Dedifferentiated amniotic fluid mesenchymal stem cell (primary cell): ENCODE measurements around the gene RPS6KA3.
"Not testable (repeated sequence)": the region's sequence is repeated elsewhere in the genome, so short reads cannot be mapped to it uniquely, and the experiment has no call there.

Experiments used
- DNase-seq: peaks from one replicate; pipeline ENCODE4 v3.0.0-alpha.2; 2016; ENCODE audit errors: extremely low spot score

The RPS6KA3 gene

DNA sequence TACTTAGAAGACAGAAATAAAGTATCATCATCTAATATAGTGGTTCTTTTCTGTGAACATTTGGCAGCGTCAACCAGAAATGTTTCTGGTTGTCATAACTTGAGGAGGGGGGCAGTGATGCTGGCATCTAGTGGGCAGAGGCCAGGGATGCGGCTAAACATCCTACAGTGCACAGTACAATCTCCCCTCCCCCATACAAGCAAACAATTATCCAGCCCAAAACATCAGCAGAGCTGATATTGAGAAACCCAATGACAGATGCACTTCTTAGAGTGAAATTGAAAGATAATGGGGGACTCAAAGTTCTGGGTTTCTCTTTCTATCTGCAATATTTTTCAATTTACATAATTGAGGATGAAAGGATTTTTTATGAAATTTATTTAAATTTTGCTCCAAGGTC, 123.1 kb downstream of the RPS6KA3 start:
- no peak for DNase-seq

DNA sequence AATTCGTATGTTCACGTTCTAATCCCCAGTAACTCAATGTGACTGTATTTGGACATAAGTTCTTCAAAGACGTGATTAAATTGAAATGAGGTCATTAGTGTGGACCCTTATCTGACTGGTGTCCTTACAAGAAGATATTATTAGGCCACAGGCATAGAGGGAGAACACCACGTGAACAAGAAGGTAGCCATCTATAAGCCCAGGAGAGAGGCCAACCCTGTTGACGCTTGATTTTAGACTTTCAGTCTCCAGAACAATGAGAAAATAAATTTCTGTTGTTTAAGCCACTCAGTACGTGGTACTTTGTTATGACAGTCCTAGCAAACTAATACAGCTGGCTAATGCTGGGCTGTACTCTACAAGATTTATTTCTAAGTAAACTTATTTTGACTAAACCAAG, 123.6 kb downstream of the RPS6KA3 start:
- DNase-seq, result no peak

DNA sequence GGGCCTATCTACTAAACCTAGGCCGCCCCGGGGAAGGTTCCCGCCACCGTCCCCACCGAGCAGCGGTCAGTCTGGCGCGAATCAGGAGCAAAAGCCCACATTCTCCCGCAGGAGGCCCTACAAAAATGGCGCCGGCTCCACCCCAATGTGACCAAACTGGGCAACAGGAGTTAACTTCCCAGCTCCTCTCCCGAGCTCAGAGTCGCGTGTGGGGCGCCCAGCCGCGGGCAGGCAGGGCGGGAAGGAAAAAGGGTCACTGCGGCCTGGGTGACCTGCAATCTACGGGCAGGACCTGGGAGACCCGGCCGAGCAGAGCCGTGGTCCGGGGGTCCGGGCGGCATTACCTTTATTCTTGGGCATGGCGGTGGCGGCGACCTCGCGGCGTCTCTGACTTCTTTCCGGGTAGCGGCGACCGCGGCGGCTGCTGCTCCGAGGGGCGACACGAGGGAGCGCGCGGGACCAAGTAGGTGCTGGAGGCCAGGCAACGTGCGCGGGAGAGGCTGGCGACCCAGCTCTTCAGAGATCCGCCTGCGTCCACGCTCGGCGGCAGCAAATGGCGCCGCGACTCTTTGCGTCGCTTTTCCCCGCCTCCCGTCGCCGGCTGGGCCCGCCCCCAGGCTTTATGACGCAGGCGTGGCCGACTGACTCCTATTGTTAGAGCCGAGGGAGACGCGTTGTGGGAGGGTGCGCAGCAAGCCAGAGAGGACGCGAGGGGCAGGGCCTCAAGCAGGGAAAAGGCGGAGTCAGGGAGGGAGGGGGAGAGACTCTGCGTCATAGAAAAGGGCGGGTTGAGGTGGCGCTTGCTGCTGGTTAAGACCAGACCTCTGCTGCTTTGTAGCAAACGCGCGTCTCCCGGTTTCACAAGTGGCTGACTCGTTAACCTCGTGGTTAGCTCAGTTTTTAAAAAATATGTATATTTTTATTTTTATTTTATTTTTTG, 125.2 kb downstream of the RPS6KA3 start, which contains the start of gene EIF1AX:
EIF1AX (minus strand) TSS at position 558 of the 940 bp plus-strand sequence; CDS start at position 360, 198 bp downstream.
- DNase-seq, result peak; percentile 99

DNA sequence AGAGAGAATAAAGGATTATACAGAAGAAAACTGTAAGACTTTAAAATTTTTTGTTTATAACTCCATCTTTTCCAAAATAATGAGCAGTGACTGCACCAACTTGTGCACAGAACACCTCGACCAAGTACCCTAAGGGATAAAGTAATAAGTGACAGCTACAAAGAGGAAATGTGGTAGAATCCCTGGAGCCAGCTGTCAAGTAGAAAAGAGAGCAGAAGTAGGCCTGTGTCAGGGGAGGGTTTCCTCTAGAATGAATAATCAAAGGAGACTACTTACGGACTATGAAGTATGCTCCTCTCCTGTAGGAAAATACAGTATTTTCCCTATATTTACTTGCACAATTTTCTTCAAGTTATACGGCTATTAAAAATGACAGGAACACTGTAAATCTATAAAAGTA, 126.3 kb downstream of the RPS6KA3 start:
- no peak for DNase-seq

DNA sequence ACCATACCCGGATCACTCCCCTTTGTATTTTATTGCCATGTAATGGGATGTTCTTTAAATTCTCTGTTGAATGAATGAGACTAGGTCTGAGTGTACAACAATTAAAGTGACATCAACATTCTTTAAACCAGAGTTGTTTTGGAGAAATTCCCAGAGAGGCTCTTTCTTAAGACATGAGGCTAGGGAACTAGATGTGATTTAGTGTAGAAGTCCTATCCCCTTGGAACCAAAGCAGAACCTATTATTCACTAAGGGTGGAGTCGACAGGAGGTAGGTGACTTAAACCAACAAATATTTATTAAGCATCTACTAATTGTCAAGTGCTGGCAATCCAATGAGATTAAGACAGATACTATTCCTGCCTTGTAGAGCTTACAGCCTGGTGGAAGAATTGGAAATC, 126.7 kb downstream of the RPS6KA3 start:
- DNase-seq, result peak; percentile 26

DNA sequence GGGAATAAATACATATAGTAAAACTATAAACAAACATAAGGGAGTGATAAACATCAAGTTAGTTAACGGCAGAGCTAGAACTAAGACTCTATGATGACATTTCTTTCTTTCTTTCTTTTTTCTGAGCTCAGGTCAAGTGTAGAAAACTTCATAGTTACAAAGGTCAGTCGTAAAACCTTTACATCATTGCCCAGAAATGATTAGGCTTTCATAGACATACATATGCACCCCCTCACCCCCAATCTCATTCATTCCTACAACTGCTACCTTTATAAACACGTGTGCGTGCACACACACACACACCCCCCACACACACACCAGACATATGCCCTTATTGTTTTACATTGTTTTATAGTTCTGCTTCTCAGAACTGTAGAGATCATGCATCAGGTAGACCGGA, 130.8 kb downstream of the RPS6KA3 start:
- DNase-seq, result no peak

DNA sequence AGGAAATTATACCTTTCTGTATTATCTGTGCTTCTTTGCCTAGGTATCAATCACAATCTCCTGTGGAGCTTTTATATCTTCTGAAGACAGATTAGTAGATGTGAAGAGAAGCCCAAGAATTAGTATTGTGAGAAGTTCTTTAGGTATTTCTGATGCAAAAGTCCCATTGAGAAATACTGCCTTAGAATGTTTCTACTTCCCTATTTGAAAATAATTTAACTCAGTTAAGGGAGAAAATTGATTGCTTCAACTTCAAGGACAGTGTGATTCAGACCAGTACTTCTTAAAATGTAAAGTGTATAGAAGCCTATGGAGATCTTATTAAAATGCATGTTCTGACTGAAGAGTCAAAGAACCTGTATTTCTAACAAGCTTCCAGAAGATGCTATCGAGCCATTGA, 134.0 kb downstream of the RPS6KA3 start:
- DNase-seq, result no peak

DNA sequence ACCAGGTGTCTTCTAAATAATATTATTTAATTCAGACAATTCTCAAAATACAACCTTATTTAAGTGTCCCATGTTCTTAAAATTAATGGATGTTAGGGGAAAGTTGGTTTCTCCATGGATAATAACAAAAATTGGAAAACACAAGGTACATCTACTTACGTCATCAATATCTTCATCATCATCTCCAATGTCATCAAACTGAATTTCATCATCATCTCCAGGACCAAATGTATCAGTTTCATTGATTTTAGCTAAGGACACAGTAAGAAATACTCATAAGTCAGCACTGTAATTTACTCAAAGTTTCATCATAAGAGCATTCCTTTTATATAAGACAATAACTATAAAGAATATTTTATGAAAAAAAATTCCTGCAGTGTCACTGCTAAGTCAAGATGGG, 136.4 kb downstream of the RPS6KA3 start:
- DNase-seq, result peak; percentile 64

DNA sequence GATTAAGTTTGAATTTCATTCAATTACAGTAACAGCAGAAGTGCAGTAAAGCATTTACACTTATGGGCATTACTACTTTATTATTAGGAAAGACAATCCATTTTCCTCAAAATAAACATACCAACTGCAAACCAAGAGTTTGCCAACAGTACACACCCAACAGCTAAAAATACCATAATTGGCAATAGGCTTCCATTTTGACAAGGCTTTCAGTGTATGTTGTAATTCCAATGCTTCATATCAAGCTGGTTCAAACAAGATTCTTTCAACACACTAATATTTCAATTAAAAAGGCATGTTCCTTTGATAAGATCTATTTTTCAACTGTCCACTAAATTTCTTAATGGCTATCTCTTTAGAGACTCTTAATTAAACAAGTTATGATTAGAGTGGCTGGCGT, 137.2 kb downstream of the RPS6KA3 start:
- no peak for DNase-seq

DNA sequence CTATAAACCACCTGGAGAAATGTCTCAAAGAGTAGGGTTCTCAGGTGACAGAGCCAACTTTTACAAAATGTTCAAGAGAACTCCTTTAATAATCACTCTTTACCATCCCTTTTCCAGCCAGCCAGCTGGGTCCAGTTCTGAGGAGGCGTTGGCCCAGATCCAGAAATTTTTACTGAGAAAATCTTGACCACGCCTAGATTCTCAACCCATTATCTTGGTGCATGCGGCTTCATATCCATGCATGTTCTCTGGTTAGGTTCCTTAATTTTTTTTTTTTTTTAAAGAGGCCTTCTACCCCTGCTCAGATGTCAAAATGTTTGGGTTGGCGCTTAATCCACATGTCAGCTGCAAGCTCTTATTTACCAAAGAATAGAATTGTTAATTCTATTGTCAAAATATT, 138.0 kb downstream of the RPS6KA3 start:
- DNase-seq, result no peak

DNA sequence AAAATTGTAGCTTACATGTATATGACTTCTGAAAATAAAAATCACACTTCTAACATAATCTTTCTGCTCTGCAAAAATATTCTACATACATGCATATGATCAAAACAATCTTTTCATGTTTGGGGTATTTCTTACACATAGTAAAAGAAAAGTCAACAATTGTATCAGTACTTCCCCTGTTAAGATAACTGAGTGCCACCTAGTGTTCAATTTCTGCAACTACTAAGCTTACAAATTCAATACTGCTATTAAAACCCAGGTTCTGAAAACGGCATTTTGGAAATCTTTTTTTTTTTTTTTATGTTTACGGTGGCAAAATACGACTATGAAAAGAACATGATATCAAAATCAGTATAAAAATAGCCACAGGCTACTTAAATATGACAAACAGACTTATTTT, 139.3 kb downstream of the RPS6KA3 start:
- DNase-seq, result not testable (repeated sequence)

DNA sequence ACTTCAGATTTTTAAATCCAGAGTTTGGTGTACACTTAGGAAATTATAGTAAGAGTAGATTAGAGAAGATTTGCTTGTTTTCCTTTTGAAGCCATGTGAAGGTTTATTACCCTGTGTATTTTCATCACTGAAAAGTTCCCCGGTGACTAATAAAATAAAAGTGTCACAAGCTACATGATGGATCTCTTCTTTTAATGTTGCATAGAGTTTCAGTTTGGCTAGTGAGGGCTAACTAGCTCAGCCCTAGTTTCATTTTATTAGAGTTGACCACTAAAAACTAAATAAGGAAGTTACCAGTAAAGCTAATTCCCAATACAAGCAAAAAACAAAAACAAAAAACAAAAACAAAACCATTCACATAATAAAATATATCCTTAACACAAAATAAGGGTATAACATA, 139.9 kb downstream of the RPS6KA3 start:
- DNase-seq, result not testable (repeated sequence)

DNA sequence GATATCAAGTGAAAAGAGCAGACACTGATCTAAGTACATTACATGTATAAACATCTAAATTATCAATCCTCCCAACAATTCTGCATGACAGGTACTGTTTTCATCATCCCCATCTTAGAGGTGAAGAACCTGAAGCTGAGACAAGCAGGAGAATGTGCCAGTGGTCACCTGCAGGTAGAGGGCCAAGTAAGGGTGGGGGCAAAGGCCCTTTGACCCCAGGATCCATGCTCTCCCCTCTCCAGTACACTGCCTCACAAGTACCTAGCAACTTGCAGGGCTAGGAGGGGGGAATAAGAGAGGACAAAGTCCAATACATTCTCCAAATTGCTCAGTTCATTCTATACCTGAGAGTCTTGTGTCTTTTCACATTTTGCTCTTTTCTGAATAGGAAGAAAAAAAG, 141.7 kb downstream of the RPS6KA3 start:
- DNase-seq, result no peak

DNA sequence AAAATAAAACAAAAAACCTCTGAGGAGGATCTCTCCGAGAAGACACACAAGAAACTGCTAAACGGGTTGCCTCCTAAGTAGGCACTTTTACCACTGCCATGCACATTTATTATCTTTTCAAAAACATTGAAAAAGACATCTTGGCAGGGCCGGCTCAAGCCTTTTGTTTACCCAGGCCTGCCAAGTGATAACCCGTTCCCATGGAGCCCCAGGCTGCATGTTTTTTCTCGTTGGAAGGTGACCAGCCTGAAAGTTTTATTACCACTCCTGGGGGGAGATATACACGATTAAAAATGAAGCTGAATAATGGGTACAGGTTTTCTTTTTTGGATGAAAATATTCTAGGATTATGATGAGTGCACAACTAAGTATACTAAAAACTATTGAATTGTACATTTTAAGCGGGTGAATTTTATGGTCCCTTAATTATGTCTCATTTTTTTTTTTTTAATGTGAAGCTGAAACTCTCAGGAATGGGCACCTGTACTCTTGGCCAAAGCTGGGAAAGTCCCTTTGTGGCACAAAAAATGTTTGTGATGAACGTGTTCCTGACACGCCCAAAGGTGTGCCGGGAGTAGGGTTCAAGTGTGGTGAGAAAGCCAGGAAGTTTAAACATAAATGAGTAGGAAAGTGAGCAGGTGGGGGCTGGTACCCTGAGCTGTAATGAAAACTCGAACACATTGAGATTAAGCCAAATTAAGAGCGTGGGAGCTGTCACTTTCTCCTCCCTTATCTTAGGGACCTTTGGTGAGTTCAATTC, 148.5 kb downstream of the RPS6KA3 start:
- no peak for DNase-seq

DNA sequence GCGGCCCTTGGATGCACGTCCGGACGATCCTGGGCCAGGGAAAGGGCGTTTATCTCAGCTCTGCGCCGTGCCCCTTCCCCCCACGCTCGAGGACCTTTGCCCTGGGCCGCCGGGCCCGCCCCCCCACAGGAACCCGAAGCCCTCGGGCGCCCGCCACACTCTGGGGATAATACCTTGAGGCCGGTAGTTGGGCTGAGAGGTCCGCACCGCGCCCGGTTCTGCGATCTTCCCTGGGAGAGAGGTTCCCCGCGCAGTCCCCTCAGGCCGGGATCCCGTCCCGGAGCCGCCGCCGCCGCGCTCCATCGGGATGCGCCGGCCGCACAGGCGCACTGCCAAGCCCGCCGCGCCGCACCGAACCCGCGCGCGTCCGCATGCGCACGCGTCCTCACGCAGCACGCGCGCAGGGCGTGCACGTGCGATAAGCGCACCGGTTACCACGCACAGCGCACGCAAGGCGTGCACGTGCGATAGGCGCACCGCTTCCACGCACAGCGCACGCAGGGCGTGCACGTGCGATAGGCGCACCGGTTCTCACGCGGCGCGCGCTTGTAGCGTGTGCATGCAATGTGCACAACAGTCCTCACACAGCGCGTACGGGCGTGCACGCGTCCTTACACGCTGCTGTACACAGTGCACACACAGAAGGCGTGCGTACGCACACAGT, 150.0 kb downstream of the RPS6KA3 start, which contains the start of gene MAP7D2:
MAP7D2 (minus strand) TSS at position 331 of the 664 bp plus-strand sequence; CDS start at position 303, 28 bp downstream.
- DNase-seq, result no peak

DNA sequence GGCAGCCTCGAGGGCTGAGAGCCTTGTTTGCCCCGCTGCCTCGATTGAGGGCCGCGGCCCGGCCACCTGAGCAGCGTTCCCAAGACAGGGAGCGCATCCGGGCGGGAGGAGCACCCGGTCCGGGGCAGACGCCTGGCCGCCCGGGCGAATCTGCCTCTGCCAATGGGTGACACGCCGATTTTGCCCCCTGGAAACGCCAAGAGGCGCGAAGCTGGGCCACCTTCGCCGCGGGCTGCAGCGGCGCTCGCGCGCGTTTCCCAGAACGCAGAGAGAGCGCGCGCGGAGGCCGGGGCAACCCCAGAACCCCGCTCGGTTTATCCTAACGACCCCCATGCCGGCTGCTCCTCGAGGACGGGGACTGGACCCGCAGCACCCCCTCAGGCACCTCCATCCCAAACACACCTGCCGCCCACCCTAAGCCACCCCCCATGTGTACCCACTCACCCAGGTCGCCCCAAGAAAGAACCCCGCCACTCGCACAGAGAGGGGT, 150.6 kb downstream of the RPS6KA3 start:
- DNase-seq, result no peak

DNA sequence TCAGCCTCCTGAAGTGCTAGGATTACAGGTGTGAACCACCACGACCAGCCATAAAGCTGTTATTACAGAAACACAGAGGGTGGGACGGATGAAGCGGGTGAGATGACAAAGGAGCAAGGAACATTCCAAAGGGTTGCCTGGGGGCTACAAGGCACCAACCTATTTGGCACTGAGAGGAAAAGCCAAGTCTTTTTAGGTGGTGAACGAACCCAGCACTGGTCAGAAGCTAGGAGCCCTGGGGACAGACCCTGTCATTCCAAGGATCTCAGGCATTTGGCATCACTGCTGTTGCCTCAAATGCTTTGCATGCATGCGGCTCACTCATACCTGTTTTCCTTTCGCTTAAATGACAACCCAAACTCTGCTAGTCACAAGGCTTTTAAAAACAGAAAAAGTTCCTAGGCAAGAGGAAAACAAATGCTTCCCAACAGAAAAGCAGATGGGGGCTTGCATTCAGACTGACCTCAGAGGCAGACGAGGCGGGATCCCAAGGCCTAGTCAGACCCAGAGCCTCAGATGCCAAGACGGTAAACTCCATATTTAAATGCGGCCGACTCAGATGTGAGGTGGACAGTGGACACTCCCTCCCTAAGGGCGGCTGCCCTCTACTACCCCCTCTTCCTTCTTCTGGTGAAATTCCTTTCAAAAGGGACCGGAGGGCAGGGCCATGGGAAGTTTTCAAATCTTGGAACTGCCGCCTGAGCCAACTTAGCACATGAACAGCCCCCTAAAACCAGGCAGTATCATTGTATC, 154.5 kb downstream of the RPS6KA3 start:
- no peak for DNase-seq

DNA sequence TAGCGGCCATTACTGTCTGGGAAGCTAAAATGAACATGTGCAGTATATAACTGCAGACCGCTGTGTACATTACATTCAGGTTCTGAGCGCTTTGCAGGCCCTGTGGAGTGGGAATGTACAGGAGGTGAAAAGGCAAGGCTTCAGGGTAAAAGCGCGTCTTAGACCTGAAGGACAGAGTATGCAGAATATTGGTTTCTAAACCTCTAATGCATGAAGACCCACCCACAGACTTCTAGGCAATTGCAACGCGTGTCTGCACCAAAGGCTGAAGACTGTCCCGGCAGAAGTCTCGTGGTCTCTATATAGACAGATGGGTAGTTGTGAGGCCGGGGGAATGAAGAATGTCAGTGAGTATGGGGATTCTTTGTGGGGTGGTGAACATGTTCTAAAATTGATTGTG, 155.4 kb downstream of the RPS6KA3 start:
- DNase-seq, result no peak

DNA sequence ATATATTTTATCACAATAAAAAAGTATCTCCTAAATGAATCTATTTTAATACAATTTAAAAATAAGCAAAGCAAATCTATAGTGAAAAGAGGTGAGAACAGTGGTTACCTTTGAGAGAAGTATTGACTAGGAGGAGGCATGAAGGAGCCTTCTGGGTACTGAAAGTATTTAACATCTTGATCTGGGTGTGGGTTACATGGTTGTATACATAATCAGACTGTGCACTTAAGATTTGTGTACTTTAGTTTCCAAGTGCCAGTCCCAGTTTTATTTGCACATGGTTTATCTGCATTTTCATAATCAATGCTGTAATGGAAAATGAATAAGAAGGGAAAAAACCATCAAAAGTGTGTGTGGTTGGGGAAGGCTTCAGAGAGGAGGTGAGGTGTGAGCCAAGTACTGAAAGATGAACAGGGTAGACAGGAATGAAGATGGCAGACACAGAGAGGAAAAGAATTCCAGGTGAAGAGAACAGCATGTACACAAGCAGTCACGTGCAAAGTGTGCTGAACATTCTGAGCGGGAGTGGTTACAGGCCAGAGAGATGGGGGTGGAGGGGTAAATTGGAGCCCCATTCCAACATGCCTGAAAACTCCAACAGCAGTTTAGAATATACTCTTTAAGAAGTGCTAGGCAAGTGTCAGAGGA, 164.7 kb downstream of the RPS6KA3 start:
- no peak for DNase-seq
